Muscle layer of colon (tissue), 2 donors: ENCODE results near the gene PEX6.
A peak's percentile ranks its signal among the peaks of the same experiment; 100 is the strongest.

Experiments
- H3K27ac ChIP-seq: one replicate; pipeline ENCODE4 v1.7.0; 2013; ENCODE audit warnings: low read depth, mild to moderate bottlenecking, low read length, moderate library complexity
- H3K27me3 ChIP-seq, 2 donors: one replicate each; pipeline ENCODE4 v1.7.0; 2013; ENCODE audit warnings: low read length in 2 of 2, mild to moderate bottlenecking in 2 of 2; ENCODE audit not compliant: insufficient read depth in 2 of 2, control insufficient read depth in 1 of 2
- H3K36me3 ChIP-seq: one replicate; pipeline ENCODE4 v1.7.0; 2013; ENCODE audit warnings: mild to moderate bottlenecking, low read length; ENCODE audit not compliant: insufficient read depth
- H3K4me1 ChIP-seq: one replicate; pipeline ENCODE4 v1.7.0; 2013; ENCODE audit warnings: mild to moderate bottlenecking, low read length; ENCODE audit not compliant: insufficient read depth
- H3K4me3 ChIP-seq, 2 donors: one replicate each; pipeline ENCODE4 v1.7.0; 2013; ENCODE audit warnings: low read length in 2 of 2, low read depth in 1 of 2, mild to moderate bottlenecking in 1 of 2, moderate library complexity in 1 of 2
- H3K9ac ChIP-seq: one replicate; pipeline ENCODE4 v1.7.0; 2013; ENCODE audit warnings: low read length
- H3K9me3 ChIP-seq: one replicate; pipeline ENCODE4 v1.7.0; 2013; ENCODE audit warnings: mild to moderate bottlenecking, low read length
- donor health status: abdominal sarcoma.
- donor health status: Adenocarcinoma of cecum.

PEX6 gene

DNA sequence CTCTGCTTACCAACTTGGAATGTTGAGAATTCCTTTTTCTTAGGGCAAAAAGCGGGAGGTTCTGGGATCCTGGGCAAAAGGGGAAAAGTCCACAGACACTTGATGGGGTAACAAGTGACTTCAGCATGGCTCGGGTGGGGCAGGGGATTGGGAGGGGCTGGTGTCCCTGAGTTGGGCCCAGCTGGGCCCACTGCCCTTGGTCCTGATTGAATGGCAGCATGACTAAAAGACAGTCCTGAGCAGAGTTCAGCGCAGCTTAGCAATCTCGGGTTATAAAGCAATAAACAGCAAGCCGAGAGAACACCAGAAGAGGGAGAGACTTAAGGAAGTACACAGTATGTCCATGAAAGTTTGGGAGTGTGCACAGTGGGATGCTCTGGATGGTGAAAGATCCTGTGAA lies 10.9 kb upstream of the PEX6 start:
- Histone ChIP-seq H3K9me3 (no peaks in the 10 kb centered on the region), H3K4me1 (peaks cover 24% of the 10 kb centered on the region), H3K9ac (no peak overlapping the region), H3K27ac (no peak overlapping the region), H3K27me3 (no peaks in the 10 kb centered on the region), H3K4me3 (no peak overlapping the region), H3K36me3 (peaks cover 21% of the 10 kb centered on the region)

DNA sequence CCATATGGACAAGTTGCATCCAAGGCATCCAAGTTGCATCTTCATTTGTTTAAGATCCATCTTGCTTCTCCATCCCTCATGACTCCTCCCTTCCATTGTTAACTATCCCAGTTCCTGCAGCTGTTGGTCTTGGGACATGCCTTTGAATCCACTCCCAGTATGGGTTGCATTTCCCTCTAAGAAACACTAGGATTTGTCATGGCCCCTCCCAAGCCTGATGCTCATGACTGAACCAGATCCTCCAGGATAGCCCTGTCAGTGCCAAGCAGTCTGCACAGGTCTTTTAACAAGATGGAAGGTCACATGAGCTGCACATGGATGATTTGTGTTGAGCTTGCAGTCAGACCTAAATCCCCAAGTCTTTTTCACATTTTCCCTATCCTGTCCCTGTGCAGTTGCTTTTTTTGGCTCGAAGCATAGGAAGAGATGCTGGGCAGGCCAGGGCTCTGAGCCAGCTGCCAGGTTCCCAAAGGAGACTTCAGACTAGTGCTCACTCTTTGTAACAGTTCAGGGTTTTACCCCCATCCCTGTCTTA lies 9.6 kb upstream of the PEX6 start:
- H3K27me3 ChIP-seq = no peaks in the 10 kb centered on the region
- peaks cover 24% of the 10 kb centered on the region for H3K4me1 ChIP-seq
- H3K4me3 ChIP-seq = no peak overlapping the region
- H3K9me3 ChIP-seq = no peaks in the 10 kb centered on the region
- H3K9ac ChIP-seq = no peak overlapping the region
- peaks cover 21% of the 10 kb centered on the region for H3K36me3 ChIP-seq
- no peak overlapping the region for H3K27ac ChIP-seq

- Histone ChIP-seq H3K9me3 (no peaks in the 10 kb centered on the region), H3K4me1 (peaks cover 24% of the 10 kb centered on the region), H3K27me3 (no peaks in the 10 kb centered on the region), H3K4me3 (no peak overlapping the region), H3K9ac (no peak overlapping the region), H3K27ac (no peak overlapping the region), H3K36me3 (peaks cover 21% of the 10 kb centered on the region)
These were observed 8.8 kb upstream of the PEX6 start for GRCh38 chr6:42987533-42988451.

- Histone ChIP-seq H3K9me3 (no peaks in the 10 kb centered on the region), H3K4me3 (peak overlapping the region; percentile 52 to 67), H3K4me1 (peaks cover 26% of the 10 kb centered on the region)
These were observed 6.0 kb upstream of the PEX6 start for GRCh38 chr6:42984924-42985475.

DNA sequence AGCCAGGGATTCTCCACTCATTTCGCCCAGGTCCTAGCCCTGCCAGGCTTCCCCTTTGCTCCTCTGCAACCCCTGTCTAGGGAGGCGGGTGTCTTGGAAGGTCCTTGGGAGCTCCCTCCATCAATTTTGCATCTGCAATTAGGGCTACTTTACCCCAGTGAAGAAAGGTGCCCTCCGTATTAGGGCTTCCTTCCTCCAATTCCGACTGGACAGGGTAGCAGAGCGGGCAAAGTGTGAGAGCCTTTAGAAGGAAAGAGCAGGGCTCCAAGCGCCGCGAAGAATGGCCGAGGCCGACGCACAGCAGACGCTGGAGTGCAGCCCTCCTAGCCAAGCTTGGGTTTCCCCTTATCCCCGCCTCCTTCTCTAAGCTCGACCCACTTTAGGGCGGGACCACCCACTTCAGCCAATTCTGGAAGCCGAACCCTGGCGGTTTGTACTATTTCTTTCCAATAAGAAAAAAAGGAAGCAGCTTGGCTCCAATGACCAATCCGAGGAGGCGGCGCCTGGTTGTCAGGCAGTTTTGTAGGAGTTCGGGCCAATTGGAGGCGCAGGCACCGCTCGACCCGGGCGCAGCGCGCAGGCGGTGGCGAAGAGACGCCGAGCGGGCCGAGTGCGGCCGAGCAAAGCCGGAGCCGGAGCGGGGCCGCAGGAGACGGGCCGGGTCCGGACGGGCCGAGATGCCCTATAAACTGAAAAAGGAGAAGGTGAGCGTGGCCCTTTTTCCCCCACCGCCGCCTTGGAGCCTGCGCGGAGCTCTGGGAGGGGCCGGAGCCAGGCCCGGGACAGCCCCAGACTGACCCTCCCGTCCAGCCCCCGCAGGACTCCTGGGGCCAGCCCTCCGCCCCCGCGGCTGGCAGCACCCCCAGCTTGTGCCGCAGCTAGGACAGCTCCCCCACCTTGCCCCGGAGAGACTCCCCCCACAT lies 5.3 kb upstream of the PEX6 start, which contains the start of gene PPP2R5D:
TSS of gene PPP2R5D (plus strand) at position 570 of the 923 bp plus-strand sequence. CDS start at position 678, 108 bp downstream.
- Histone ChIP-seq H3K4me3 (peak within 1 kb of the TSS; percentile 52 to 67), H3K27ac (peak within 1 kb of the TSS; percentile 73), H3K4me1 (peaks cover 33% of the 10 kb centered on the region), H3K9me3 (no peaks in the 10 kb centered on the region), H3K27me3 (no peaks in the 10 kb centered on the region), H3K36me3 (no peaks in the 10 kb centered on the region), H3K9ac (peak within 1 kb of the TSS; percentile 68)

More at GRCh38 chr6:42984924-42985475, 6.0 kb upstream of the PEX6 start:
- peak overlapping the region; percentile 41 for H3K9ac ChIP-seq
- no peaks in the 10 kb centered on the region for H3K27me3 ChIP-seq
- peaks cover 7% of the 10 kb centered on the region for H3K36me3 ChIP-seq
- H3K27ac ChIP-seq = peak overlapping the region; percentile 73

DNA sequence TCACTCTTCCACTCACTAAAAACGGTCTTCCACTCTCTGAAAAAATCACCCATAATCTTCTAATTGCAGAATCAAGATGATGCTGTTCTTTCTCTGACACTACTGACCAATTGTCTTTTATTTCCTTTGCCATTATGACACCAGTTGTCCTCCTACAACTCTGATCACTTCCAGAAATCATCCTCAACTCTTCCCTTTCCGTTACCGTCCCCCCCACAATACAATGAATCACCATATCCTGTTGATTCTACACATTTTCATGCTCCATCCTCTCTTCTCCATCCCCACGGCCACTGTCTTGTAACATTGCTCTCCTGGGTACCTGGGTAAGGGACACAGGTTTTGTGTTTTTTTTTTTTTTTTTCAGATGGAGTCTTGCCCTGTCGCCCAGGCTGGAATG lies 2.9 kb upstream of the PEX6 start:
- H3K36me3 ChIP-seq = no peaks in the 10 kb centered on the region
- H3K4me3 ChIP-seq = no peak overlapping the region
- H3K27me3 ChIP-seq = no peaks in the 10 kb centered on the region
- H3K27ac ChIP-seq = no peak overlapping the region
- H3K9me3 ChIP-seq = no peaks in the 10 kb centered on the region
- peaks cover 40% of the 10 kb centered on the region for H3K4me1 ChIP-seq
- no peak overlapping the region for H3K9ac ChIP-seq

- H3K27me3 ChIP-seq = no peaks in the 10 kb centered on the region
- H3K36me3 ChIP-seq = no peaks in the 10 kb centered on the region
- peak overlapping the region; percentile 84 for H3K9ac ChIP-seq
- H3K4me1 ChIP-seq = peaks cover 25% of the 10 kb centered on the region
- peak overlapping the region; percentile 75 to 85 for H3K4me3 ChIP-seq
- no peaks in the 10 kb centered on the region for H3K9me3 ChIP-seq
- H3K27ac ChIP-seq = peak overlapping the region; percentile 92
These were observed 669 bp upstream of the PEX6 start for GRCh38 chr6:42979523-42980177.

- peaks cover 25% of the 10 kb centered on the region for H3K4me1 ChIP-seq
- H3K9me3 ChIP-seq = no peaks in the 10 kb centered on the region
- peak overlapping the region; percentile 92 for H3K27ac ChIP-seq
These were observed 518 bp downstream of the PEX6 start for GRCh38 chr6:42978487-42978838.

DNA sequence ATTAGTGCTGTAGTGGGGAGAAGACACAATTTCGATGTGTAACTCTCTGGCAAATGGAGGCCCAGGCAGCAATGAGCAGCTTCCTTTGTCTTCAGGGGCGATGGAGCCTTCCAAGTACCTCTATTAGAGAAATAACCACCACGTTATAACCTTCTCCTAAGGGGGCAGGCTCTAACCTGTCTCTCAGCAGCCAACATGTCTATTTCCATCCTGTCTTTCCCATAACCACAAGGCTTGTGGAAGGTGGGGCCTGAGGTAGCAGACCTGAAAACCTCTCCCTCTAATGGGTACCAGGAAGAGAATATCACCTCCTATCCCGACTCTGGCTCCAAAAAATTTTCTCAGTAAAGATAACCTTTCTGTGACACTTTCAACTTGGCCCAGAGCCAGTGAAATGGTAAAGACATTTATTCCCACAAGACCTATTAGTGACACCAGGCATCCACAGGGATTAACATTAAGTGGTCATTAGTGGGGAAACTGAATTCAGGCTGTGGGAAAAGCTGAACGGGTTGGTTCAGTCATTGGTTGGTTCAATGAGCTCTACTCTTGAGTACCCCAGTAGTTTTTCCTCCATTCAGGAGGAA lies 4.0 kb downstream of the PEX6 start:
- Histone ChIP-seq H3K9ac (no peak overlapping the region), H3K27ac (no peak overlapping the region), H3K9me3 (no peaks in the 10 kb centered on the region), H3K4me1 (peaks cover 23% of the 10 kb centered on the region), H3K4me3 (no peak overlapping the region), H3K27me3 (no peaks in the 10 kb centered on the region), H3K36me3 (peaks cover 4% of the 10 kb centered on the region)

More at GRCh38 chr6:42978487-42978838, 518 bp downstream of the PEX6 start:
- Histone ChIP-seq H3K9ac (peak overlapping the region; percentile 84), H3K27me3 (no peaks in the 10 kb centered on the region), H3K36me3 (peaks cover 4% of the 10 kb centered on the region), H3K4me3 (peak overlapping the region; percentile 75 to 85)

GRCh38 chr6:42973926-42974325 lies 5.1 kb downstream of the PEX6 start:
- Histone ChIP-seq H3K4me1 (peaks cover 16% of the 10 kb centered on the region), H3K36me3 (peaks cover 11% of the 10 kb centered on the region), H3K27ac (no peak overlapping the region), H3K9ac (no peak overlapping the region), H3K9me3 (no peaks in the 10 kb centered on the region), H3K4me3 (no peak overlapping the region), H3K27me3 (no peaks in the 10 kb centered on the region)
